Transverse colon (tissue), 4 donors: Measurements from ENCODE around the gene AGXT. TPM values are rescaled to one million over a fixed set of nuclear protein-coding genes. Genes with fewer than 3 reads are reported as not detected.
A peak's percentile ranks its signal among the peaks of the same experiment; 100 is the strongest.

Experiments
- DNase-seq: peaks from one replicate; pipeline ENCODE4 v3.0.0-alpha.2; 2019
- H3K27ac ChIP-seq, 4 donors: fragments of 200-600 bp; sonication (generic); 2 replicates each; pipeline ENCODE4 v1.5.1; 2016 to 2018; ENCODE audit warnings: inconsistent platforms in 4 of 4
- H3K27me3 ChIP-seq: fragments of 200-600 bp; sonication (generic); 2 replicates; pipeline ENCODE4 v1.5.1; 2017; ENCODE audit warnings: inconsistent platforms
- H3K36me3 ChIP-seq, 4 donors: fragments of 200-600 bp; sonication (generic); 2 replicates each; pipeline ENCODE4 v1.5.1; 2017 to 2019; ENCODE audit warnings: inconsistent platforms in 4 of 4
- H3K4me1 ChIP-seq, 4 donors: fragments of 200-600 bp; sonication (generic); 2 replicates each; pipeline ENCODE4 v1.5.1; 2017 to 2020; ENCODE audit warnings: inconsistent platforms in 4 of 4
- H3K4me3 ChIP-seq, 4 donors: fragments of 200-600 bp; sonication (generic); 1 replicate in 1 of 4; 2 replicates in 3 of 4; pipeline versions ENCODE4 v1.5.1 to v1.6.1; 2017 to 2019; ENCODE audit warnings: inconsistent platforms in 4 of 4
- H3K9me3 ChIP-seq, 2 donors: fragments of 200-600 bp; sonication (generic); 2 replicates each; pipeline ENCODE4 v1.5.1; 2017 to 2019; ENCODE audit warnings: inconsistent platforms in 2 of 2
- EP300 ChIP-seq: sonication (generic); formaldehyde crosslinking; IDR thresholded peaks from one replicate; pipeline ENCODE4 v1.6.1; 2017; ENCODE audit warnings: antibody characterized with exemption, low read depth
- POLR2A ChIP-seq: fragments of 450-650 bp; IDR thresholded peaks from one replicate; pipeline ENCODE4 v1.6.1; 2016; ENCODE audit warnings: antibody characterized with exemption, mild to moderate bottlenecking, moderate library complexity
- POLR2AphosphoS5 ChIP-seq, 3 donors: sonication (generic); formaldehyde crosslinking; IDR thresholded peaks; one replicate each; pipeline ENCODE4 v1.6.1; 2016; ENCODE audit warnings: antibody characterized with exemption in 3 of 3
- WGBS, 2 donors: methylation state at CpG; one replicate each; pipeline ENCODE4 v1.1.5; 2018; ENCODE audit warnings: low coverage in 1 of 2; 5-methylcytosine and 5-hydroxymethylcytosine counted together
- in situ Hi-C, 4 donors: fragments of 200-750 bp; cut with MboI; loops; one replicate each; pipeline versions ENCODE4 v1.15.0 to v1.15.1; 2017; ENCODE audit warnings: low sequenced_read_pairs in 3 of 4, low pct_ligation_motif_present in 1 of 4, low pct_unique_long_range_greater_than_20kb in 1 of 4
- intact Hi-C: fragments of 100-400 bp; cut with DNase I; formaldehyde crosslinking; loops from one replicate; pipeline ENCODE4 v1.15.1; 2023; ENCODE audit warnings: low total_unique reads
- total RNA-seq, 4 donors: library from RNA; depleted of rRNA; stranded (reverse); fragments of >200 nt; gene quantifications; one replicate each; pipeline ENCODE4 v1.1.0, GENCODE V29; 2016
- TF ChIP-seq, protein P1 (sequence below), 5 experiments: fragments of 200-600 bp in 3 of 5; fragments of 450-650 bp in 2 of 5; sonication (generic) in 3 of 5; IDR thresholded peaks; 1 replicate in 2 of 5; 2 replicates in 3 of 5; pipeline ENCODE4 v1.5.1; 2016 to 2017; ENCODE audit warnings: antibody characterized with exemption in 5 of 5, inconsistent platforms in 3 of 5, mild to moderate bottlenecking in 2 of 5, moderate library complexity in 1 of 5

The AGXT gene
- total RNA-seq, 4 donors from 2014 or later: 0.32 to 2.2 (median 0.82) TPM; not detected in 1

DNA sequence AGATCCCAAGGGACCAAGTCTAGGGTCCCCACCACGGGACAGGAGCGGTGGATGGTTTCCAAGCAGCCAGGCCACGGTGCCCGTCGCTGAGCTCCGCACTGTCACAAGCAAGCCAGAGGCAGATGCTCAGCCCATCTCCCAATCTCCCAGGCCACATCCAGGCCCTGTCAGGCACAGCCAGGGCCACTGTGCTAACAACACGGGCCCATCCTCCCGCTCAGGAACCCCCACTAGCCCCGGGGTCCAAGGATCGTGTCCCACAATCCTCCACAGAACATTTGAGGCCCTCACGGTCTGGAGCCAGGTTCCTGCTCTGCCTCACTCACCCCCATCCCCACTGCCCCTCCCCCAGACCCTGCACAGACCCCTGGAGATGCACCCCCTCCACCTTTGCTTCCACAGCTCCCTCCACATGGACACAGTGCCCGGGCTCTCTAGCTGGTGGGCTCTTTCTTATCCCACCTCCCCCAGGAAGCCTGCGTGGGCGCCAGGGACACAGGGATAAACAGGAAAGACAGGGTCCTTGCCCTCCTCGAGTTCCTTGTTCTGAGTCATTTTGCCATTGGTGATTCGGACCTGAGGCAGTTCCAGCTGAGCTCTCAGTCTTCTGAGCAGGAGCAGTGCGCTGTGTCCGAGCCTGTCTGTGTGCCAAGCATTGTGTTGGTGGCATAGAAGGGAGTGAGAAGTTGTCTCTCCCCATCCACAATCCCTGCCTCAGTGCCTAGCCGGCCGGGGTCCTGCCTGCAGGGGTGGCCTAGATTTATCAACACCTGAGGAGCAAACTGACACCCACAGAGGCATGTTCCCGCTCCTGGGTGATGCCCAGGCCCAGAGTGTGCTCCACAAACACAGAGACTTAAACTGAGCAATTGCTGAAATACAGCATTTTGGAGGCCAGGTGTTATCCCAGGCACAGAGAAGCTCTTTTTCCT is 44.5 kb downstream of the AGXT start:
- Histone ChIP-seq H3K27me3 (peaks cover 40% of the 10 kb centered on the region), H3K9me3 (no peaks in the 10 kb centered on the region), H3K27ac (no peak overlapping the region), H3K36me3 (no peaks in the 10 kb centered on the region), H3K4me1 (peaks cover 0 to 17% (median 5%) of the 10 kb centered on the region in 4 donors), H3K4me3 (no peak overlapping the region)
- DNase-seq: no peak
- in situ Hi-C loops: no loop called here
- TF ChIP-seq POLR2A (no peak), POLR2AphosphoS5 (IDR thresholded peaks at IDR 0.05) (no peak), EP300 (no peak)
- TF ChIP-seq, protein P1, sequence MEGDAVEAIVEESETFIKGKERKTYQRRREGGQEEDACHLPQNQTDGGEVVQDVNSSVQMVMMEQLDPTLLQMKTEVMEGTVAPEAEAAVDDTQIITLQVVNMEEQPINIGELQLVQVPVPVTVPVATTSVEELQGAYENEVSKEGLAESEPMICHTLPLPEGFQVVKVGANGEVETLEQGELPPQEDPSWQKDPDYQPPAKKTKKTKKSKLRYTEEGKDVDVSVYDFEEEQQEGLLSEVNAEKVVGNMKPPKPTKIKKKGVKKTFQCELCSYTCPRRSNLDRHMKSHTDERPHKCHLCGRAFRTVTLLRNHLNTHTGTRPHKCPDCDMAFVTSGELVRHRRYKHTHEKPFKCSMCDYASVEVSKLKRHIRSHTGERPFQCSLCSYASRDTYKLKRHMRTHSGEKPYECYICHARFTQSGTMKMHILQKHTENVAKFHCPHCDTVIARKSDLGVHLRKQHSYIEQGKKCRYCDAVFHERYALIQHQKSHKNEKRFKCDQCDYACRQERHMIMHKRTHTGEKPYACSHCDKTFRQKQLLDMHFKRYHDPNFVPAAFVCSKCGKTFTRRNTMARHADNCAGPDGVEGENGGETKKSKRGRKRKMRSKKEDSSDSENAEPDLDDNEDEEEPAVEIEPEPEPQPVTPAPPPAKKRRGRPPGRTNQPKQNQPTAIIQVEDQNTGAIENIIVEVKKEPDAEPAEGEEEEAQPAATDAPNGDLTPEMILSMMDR (IDR thresholded peaks at IDR 0.05): no peak
- intact Hi-C loops: no loop called here
- 53 to 81% methylated on average over 3 to 21 of the region's 21 CpGs for WGBS, 2 donors

DNA sequence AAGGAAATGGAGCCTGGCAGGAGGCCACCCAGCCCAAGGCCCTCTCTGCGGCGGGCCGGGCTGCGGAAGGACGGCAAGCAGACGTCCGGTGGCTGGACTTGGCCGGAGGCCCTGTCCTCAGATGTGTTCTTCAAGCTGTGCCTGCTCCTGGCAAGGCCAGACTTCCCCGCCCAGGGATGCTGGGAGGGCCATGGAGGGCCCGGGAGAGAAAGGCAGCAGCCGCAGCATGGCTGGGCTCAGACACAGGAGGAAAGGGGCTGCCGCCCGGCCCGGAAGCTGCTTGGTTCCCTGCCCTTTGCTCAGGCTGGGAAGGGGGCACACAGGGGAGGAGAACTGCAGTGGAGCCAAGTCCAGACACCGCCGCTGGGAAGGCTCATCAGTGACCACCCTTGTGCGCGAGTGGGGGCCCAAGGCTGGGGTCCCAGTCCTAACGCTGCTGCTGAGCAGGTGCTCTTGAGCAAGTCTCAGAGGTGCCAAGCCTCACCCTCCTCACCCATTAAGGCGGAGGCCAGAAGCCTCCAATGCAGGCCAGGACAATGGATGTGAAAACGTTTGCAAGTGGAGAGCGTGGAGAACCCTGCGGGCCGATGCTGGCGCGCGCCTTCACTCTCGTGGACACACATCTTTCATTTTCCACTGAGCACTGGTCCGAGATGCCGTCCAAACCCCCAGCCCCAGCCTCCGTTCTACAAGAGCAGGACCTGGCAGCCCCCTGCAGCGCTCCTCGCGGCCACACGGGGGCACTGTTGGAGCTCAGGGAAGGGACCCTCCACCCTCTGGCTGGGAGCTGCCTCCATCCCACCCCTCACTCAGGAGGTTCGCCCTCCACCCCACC is 45.4 kb downstream of the AGXT start:
- Histone ChIP-seq H3K27me3 (peaks cover 40% of the 10 kb centered on the region), H3K9me3 (no peaks in the 10 kb centered on the region), H3K4me1 (peaks cover 0 to 17% (median 5%) of the 10 kb centered on the region in 4 donors), H3K36me3 (no peaks in the 10 kb centered on the region), H3K4me3 (no peak overlapping the region), H3K27ac (no peak overlapping the region)
- intact Hi-C loops (no loop called here), in situ Hi-C loops (no loop called here)
- no peak for TF ChIP-seq POLR2AphosphoS5 (IDR thresholded peaks at IDR 0.05)
- TF ChIP-seq, protein P1 (IDR thresholded peaks at IDR 0.05): peak; percentile 70 to 91 (median 81)
- WGBS, 2 donors: 0 to 52% methylated on average over 1 to 27 of the region's 36 CpGs
- peak; percentile 54 for DNase-seq

DNA sequence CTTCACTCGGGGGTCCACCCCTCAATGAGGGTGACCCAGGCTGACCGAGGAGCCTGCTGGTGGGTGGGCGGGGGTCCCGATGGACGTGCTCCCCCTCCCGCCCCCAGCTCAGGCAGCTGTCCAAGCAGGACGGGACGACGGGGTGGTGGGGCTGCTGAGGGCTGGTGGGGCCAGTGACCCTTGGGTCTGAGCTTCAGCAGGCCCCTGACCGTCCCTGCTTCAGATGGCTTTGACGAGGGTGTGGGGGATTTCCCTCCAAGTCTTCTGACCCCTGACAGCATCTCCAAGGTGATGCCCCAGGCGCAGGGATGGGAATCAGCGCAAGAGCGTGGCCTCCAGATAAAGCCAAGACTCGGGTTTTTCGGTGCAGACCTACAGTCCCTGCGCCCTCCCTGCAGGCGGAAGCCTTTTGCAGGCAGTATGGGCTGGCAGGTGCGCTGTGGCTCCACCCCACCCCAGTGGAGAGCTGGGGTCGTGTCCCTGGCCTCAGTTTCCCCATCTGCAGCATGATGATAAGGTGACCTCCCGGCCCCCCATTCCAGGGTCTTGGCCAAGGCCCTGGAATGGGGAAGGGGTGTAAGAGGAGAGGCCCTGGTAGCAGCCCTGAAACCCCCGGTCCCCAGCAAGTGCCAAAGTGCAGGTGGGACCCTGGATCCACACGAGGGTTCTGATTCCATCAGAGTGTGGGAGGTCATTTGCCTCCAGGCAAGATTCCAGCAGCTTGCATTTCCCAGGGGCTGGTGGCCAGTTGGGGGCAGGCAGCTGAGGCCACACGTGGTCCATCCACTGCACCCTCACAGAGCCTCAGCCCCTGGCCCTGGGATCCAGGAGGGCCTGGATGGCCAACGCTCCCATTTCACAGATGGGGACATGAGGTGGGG is 46.3 kb downstream of the AGXT start:
- H3K4me1 ChIP-seq: peaks cover 0 to 17% (median 5%) of the 10 kb centered on the region in 4 donors
- in situ Hi-C loops (no loop called here), intact Hi-C loops (no loop called here)
- no peak overlapping the region for H3K27ac ChIP-seq
- no peaks in the 10 kb centered on the region for H3K9me3 ChIP-seq
- H3K36me3 ChIP-seq: no peaks in the 10 kb centered on the region
- 63% methylated on average over 13 of the region's 25 CpGs; no CpG with 5 or more reads in 1 of the 2 donors for WGBS, 2 donors
- no peak for TF ChIP-seq EP300
- TF ChIP-seq, protein P1 (IDR thresholded peaks at IDR 0.05): no peak
- no peak for TF ChIP-seq POLR2A
- TF ChIP-seq POLR2AphosphoS5 (IDR thresholded peaks at IDR 0.05): no peak
- H3K27me3 ChIP-seq: peaks cover 32% of the 10 kb centered on the region
- no peak for DNase-seq
- no peak overlapping the region for H3K4me3 ChIP-seq
